ENCODE measurements around the gene RPN2. TPM values are rescaled to one million over a fixed set of nuclear protein-coding genes. Genes with fewer than 3 reads are reported as not detected.
A peak's percentile ranks its signal among the peaks of the same experiment; 100 is the strongest.

Gene RPN2
- total RNA-seq, 1 experiment from 2014 or later: 185 TPM

DNA sequence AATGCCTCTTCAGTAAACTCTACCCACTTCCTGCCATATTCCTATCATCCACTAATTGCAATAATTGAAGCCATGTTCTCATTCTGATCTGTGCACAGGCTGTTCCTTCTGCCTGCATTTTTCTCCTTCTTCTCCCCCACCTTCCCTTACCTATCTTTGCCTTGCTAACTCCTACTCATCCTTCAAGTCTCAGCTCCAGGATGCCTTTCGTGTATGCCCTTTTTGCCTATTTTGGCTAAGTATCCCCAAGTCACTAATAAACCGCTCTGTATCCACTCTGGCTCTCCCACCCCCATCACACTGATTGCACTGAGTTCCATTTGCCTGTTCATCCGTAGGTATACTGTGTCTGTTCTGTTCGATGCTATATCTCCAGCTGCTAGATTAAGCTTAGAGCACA is 6.3 kb upstream of the RPN2 start:
- H3K4me3 ChIP-seq: no peak overlapping the region
- POLR2A ChIA-PET (ENCODE audit: unreplicated experiment): no interaction called here
- peaks cover 7% of the 10 kb centered on the region; the same call in 1 of the 2 replicates for H3K4me1 ChIP-seq (replicated peaks; ENCODE audit: insufficient read depth)
- TF ChIP-seq, protein P1, sequence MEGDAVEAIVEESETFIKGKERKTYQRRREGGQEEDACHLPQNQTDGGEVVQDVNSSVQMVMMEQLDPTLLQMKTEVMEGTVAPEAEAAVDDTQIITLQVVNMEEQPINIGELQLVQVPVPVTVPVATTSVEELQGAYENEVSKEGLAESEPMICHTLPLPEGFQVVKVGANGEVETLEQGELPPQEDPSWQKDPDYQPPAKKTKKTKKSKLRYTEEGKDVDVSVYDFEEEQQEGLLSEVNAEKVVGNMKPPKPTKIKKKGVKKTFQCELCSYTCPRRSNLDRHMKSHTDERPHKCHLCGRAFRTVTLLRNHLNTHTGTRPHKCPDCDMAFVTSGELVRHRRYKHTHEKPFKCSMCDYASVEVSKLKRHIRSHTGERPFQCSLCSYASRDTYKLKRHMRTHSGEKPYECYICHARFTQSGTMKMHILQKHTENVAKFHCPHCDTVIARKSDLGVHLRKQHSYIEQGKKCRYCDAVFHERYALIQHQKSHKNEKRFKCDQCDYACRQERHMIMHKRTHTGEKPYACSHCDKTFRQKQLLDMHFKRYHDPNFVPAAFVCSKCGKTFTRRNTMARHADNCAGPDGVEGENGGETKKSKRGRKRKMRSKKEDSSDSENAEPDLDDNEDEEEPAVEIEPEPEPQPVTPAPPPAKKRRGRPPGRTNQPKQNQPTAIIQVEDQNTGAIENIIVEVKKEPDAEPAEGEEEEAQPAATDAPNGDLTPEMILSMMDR (conservative IDR thresholded peaks at IDR 0.05): no peak
- no peak for TF ChIP-seq EZH2 (IDR thresholded peaks at IDR 0.05; ENCODE audit: low read depth)
- H3K9me3 ChIP-seq (ENCODE audit: insufficient read depth, low read depth): no peaks in the 10 kb centered on the region
- CTCF ChIA-PET: no interaction called here
- peaks cover 2% of the 10 kb centered on the region; the same call in 1 of the 2 replicates for H3F3A ChIP-seq (ENCODE audit: insufficient read depth, low read depth)
- H4K20me1 ChIP-seq (ENCODE audit: insufficient read depth): no peaks in the 10 kb centered on the region
- no TSS peak for BruUV-seq (replicated peaks)
- intact Hi-C loops (cut with micrococcal nuclease; ENCODE audit: unreplicated experiment): no loop called here
- H3K36me3 ChIP-seq (ENCODE audit: low read depth): no peaks in the 10 kb centered on the region
- no peaks in the 10 kb centered on the region for H3K27me3 ChIP-seq (ENCODE audit: insufficient read depth, low read depth)
- H3K27ac ChIP-seq: no peak overlapping the region
- H2AFZ ChIP-seq: no peak overlapping the region
- no peaks in the 10 kb centered on the region for H3K9me2 ChIP-seq (ENCODE audit: insufficient read depth)
- no peaks in the 10 kb centered on the region for H3K79me2 ChIP-seq (ENCODE audit: low read depth)
- H3K4me2 ChIP-seq: no peak overlapping the region
- DNase-seq: no peak

DNA sequence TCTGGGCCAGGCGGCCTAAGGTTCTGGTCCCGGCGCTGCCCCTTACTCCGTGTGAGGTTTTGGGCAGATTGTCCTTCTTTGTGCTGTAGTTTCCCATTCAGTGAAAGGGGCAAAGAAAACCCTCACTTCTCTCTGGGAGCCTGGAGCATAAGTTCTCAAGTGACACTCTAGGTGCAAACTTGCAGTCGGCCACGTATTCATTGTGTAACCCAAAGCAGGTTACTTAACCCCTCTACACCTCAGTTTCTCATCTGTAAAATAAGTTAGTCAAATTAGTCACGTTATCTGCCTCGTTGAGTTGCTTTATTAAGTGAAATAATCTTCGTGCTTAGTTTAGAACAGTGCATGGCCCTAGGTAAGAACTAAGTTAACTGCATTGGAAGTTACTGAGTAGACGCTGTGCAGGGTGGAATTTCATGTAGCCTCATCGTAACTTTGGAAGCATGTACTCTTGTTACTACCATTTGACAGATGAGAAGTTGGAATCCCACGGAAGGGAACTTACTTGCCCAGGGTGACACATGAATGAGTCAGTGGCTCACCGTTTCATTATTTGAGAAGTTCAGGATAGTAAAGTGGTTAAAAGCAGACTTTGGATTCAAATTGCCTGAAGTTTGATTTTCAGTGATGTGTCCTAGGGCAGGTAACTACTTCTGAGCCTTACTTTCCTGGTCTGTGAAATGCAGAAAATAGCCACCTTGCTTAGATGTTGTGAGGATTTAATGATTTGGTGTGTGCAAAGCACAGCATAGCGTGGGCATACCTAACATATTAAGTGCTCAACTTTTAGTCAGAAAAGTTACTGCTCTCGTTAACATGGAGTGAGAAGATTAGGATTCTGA is 774 bp downstream of the RPN2 start:
- Histone ChIP-seq H3F3A (ENCODE audit: insufficient read depth, low read depth) (peaks cover 8% of the 10 kb centered on the region), H3K4me2 (peak overlapping the region; percentile 92), H3K79me2 (ENCODE audit: low read depth) (peaks cover 58% of the 10 kb centered on the region), H2AFZ (peak overlapping the region; percentile 96), H3K36me3 (ENCODE audit: low read depth) (peaks cover 13% of the 10 kb centered on the region; the same call in 1 of the 2 replicates), H4K20me1 (ENCODE audit: insufficient read depth) (peaks cover 35% of the 10 kb centered on the region), H3K27me3 (ENCODE audit: insufficient read depth, low read depth) (no peaks in the 10 kb centered on the region), H3K4me1 (replicated peaks; ENCODE audit: insufficient read depth) (peaks cover 15% of the 10 kb centered on the region), H3K27ac (peak overlapping the region; percentile 87), H3K9me3 (ENCODE audit: insufficient read depth, low read depth) (no peaks in the 10 kb centered on the region), H3K9me2 (ENCODE audit: insufficient read depth) (no peaks in the 10 kb centered on the region), H3K4me3 (peak overlapping the region; percentile 88)
- POLR2A ChIA-PET (ENCODE audit: unreplicated experiment): interaction anchor here (0.6 kb wide), 1 partner anchor 16 kb away, joined by 4 read pairs; no protein-coding TSS in a partner anchor
- CTCF ChIA-PET: no interaction called here
- TF ChIP-seq, protein P1 (conservative IDR thresholded peaks at IDR 0.05): no peak
- TF ChIP-seq EZH2 (IDR thresholded peaks at IDR 0.05; ENCODE audit: low read depth): no peak
- peak; percentile 7 to 74 for DNase-seq
- TSS peak; percentile 51 for BruUV-seq (replicated peaks)
- intact Hi-C loops (cut with micrococcal nuclease; ENCODE audit: unreplicated experiment): no loop called here

DNA sequence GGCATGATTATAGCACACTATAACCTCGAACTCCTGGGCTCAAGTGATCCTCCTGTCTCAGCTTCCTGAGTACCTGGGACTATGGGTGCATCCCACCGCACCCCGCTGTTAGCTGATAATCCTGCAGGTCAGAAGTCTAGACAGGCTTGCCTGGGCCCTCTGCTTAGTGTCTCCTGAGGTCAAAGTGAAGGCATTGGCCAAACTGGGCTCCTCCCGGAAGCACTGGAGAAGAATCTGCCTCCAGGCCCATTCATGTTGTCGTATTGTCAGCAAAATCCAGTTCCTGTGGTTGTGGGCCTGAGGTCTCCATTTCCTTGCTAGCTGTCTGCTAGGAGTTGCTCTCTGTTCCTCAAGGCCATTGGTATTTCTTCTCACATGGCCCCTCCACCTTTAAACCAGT is 6.6 kb downstream of the RPN2 start:
- Histone ChIP-seq H3K9me3 (ENCODE audit: insufficient read depth, low read depth) (no peaks in the 10 kb centered on the region), H3K4me3 (no peak overlapping the region), H3K4me2 (no peak overlapping the region), H3K27me3 (ENCODE audit: insufficient read depth, low read depth) (no peaks in the 10 kb centered on the region), H4K20me1 (ENCODE audit: insufficient read depth) (peaks cover 62% of the 10 kb centered on the region), H3K9me2 (ENCODE audit: insufficient read depth) (no peaks in the 10 kb centered on the region), H3K36me3 (ENCODE audit: low read depth) (peaks cover 38% of the 10 kb centered on the region), H3K79me2 (ENCODE audit: low read depth) (peaks cover 76% of the 10 kb centered on the region), H3K27ac (no peak overlapping the region), H3K4me1 (replicated peaks; ENCODE audit: insufficient read depth) (peaks cover 2% of the 10 kb centered on the region), H3F3A (ENCODE audit: insufficient read depth, low read depth) (no peaks in the 10 kb centered on the region; the same call in 1 of the 2 replicates), H2AFZ (no peak overlapping the region)
- TF ChIP-seq, protein P1 (conservative IDR thresholded peaks at IDR 0.05): no peak
- no peak for TF ChIP-seq EZH2 (IDR thresholded peaks at IDR 0.05; ENCODE audit: low read depth)
- no TSS peak for BruUV-seq (replicated peaks)
- intact Hi-C loops (cut with micrococcal nuclease; ENCODE audit: unreplicated experiment): no loop called here
- no peak for DNase-seq
- ChIA-PET POLR2A (ENCODE audit: unreplicated experiment) (no interaction called here), CTCF (no interaction called here)
